NCI-H345 treated with DMSO at 0.1 percent for 48 hours (cell line): ENCODE measurements around the gene RASGEF1C.

Source experiments
- DNase-seq: peaks from one replicate; lab custom pipeline; 2025; ENCODE audit not compliant: unreplicated experiment; lab: John Stamatoyannopoulos, UW

Gene RASGEF1C

GRCh38 chr5:180086816-180087399, 122.1 kb downstream of the RASGEF1C start:
- DNase-seq, result no peak

GRCh38 chr5:180085837-180086236, 123.2 kb downstream of the RASGEF1C start:
- no peak for DNase-seq

GRCh38 chr5:180084638-180085561, 124.1 kb downstream of the RASGEF1C start:
- DNase-seq, result peak; percentile 88

- DNase-seq, result no peak
Observed at GRCh38 chr5:180083529-180084060, 125.4 kb downstream of the RASGEF1C start.

- peak; percentile 8 for DNase-seq
Observed at GRCh38 chr5:180082633-180083420, 126.2 kb downstream of the RASGEF1C start.

- DNase-seq, result no peak
Observed at GRCh38 chr5:180081481-180081880, 127.5 kb downstream of the RASGEF1C start.

- no peak for DNase-seq
Observed at GRCh38 chr5:180080486-180081280, 128.3 kb downstream of the RASGEF1C start.

- DNase-seq, result no peak
Observed at GRCh38 chr5:180079702-180080466, 129.1 kb downstream of the RASGEF1C start.

- no peak for DNase-seq
Observed at GRCh38 chr5:180078348-180078747, 130.7 kb downstream of the RASGEF1C start.

- DNase-seq, result no peak
Observed at GRCh38 chr5:180077594-180078284, 131.3 kb downstream of the RASGEF1C start.

- DNase-seq, result no peak
Observed at GRCh38 chr5:180075703-180076102, 133.3 kb downstream of the RASGEF1C start.

GRCh38 chr5:180074462-180074861, 134.5 kb downstream of the RASGEF1C start:
- no peak for DNase-seq

GRCh38 chr5:180072556-180072955, 136.5 kb downstream of the RASGEF1C start:
- no peak for DNase-seq

- DNase-seq, result no peak
Observed at GRCh38 chr5:180072256-180072548, 136.8 kb downstream of the RASGEF1C start.

GRCh38 chr5:180071531-180072255, 137.3 kb downstream of the RASGEF1C start, which contains the start of gene RNF130:
Gene RNF130 (minus strand): TSS chr5:180071759. CDS start chr5:180071702, 57 bp downstream.
- DNase-seq, result peak; percentile 75

GRCh38 chr5:180070756-180071530, 138.1 kb downstream of the RASGEF1C start:
- DNase-seq, result peak; percentile 55

- peak; percentile 32 for DNase-seq
Observed at GRCh38 chr5:180069589-180070247, 139.3 kb downstream of the RASGEF1C start.
